HG03442 (cell line): ENCODE results near the gene TNFRSF21.
A peak's percentile ranks its signal among the peaks of the same experiment; 100 is the strongest.
"Not testable (repeated sequence)": the region's sequence is repeated elsewhere in the genome, so short reads cannot be mapped to it uniquely, and the experiment has no call there.

Experiments
- ATAC-seq: cut with Tn5 transposase; IDR thresholded peaks from one replicate; pipeline ENCODE4 v1.9.1; 2021; ENCODE audit warnings: mild to moderate bottlenecking, moderate library complexity; ENCODE audit not compliant: unreplicated experiment

TNFRSF21 gene

DNA sequence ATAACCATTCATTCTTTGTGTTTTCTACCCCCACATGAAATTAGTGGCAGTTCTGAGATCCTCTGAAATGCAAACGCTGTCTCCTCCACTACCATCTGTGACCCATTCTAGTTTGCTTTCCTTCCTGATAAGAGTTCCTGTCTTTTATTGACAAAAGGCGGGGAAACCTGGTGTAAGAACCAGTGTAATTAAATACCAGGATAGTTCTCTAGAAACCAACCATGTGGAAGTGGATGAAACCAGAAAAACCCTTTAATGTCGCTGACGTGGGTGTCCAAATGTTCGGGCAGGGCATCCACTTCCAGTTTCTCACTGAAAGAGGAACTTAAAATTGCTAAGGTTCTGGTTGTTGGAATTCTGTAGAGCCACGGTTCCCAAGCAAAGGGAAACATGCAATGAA, 79.1 kb downstream of the TNFRSF21 start:
- no peak for ATAC-seq

DNA sequence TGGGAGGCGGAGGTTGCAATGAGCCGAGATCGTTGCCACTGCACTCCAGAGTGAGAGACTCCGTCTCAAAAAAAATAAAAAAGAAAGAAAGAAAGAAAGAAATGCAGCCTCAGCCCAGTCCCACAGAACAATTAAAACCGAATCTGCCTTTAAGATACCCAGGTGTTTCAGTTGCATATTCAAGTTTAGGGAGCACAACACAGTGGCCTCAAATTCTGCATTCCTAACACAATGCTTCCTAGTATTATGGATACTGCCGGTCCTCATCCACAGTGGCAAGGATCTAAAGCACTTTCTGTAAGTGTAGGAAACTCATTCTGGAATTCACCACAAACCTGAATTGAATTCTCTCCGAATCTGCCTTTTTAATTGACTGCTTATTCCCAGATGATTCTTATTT, 80.5 kb downstream of the TNFRSF21 start:
- ATAC-seq, result no peak

DNA sequence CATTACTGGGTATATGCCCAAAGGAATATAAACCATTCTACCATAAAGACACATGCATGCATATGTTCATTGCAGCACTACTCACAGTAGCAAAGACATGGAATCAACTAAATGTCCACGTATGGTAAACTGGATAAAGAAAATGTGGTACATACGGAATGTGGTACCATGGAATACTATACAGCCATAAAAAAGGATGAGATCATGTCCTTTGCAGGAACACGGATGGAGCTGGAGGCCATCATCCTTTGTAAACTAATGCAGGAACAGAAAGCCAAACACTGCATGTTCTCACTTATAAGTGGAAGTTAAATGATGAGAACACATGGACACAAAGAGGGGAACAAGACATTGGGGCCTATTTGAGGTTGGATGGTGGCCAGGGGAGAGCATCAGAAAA, 81.6 kb downstream of the TNFRSF21 start:
- not testable (repeated sequence) for ATAC-seq

DNA sequence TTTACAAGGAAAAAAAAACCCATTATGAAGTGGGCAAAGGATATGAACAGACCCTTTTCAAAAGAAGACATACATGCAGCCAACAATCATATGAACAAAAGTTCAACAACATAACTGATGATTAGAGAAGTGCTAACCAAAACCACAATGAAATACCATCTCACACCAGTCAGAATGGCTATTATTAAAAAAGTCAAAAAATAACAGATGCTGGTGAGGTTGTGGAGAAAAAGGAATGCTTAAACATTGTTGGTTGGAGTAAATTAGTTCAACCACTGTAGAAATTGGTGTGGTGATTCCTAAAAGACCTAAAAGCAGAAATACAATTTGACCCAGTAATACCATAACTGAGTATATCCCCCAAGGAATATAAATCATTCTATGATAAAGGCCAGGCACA, 86.5 kb downstream of the TNFRSF21 start:
- not testable (repeated sequence) for ATAC-seq

DNA sequence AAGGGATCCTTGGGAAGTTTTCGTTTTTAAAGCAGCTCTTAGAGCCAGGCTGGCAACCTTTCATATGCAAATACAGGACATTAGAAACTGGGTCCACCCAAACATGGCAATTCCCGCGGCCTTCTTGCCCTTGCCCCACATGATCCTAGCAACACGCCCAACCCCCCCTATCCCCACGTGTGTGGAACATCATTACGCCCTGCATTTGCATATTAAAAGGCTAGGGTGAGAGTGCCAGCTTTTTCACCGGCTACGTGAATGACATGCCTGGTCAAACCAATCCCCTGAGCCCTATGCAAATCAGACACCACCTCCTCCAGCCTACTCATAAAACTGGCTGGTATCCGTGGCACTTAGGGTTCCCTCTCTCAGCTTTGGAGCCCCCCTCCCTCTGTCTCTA, 88.1 kb downstream of the TNFRSF21 start:
- ATAC-seq, result no peak

DNA sequence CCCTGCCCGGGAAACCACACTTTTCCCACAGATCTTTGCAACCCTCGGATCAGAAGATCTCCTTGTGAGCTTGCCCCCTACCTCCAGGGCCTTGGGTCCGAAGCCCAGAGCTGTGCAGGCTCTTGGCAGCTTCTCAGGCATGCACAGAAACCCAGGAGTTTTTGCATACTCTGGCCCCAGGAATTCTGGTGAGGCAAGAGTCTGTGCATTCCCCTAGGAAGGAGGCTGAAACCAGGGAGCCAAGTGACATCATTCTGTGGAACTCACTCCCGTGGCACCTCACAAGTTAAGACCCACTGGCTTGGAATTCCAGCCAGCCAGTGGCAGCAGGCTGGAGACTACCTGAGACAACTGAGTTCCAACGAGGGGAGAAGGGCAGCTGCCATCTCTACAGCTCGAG, 100.1 kb downstream of the TNFRSF21 start:
- ATAC-seq, result no peak

DNA sequence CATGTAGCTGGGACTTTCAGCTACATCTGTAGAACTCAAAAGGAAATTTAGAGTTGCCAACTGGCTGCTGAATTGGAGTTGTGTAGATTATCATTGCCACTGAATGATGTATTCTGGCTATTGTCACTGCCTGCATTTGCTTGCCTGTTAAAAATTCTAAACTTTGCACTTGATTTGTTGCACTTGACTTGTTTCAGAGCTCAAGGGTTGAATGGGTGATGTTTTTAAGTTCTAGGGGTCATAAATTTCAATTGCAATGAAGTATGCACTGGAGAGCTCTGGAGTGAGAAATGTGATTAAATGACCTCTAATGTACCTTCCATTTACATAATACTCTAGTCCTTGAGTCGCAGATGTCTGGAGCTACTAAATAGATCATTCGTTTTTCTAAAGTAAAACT, 102.4 kb downstream of the TNFRSF21 start:
- ATAC-seq, result no peak

DNA sequence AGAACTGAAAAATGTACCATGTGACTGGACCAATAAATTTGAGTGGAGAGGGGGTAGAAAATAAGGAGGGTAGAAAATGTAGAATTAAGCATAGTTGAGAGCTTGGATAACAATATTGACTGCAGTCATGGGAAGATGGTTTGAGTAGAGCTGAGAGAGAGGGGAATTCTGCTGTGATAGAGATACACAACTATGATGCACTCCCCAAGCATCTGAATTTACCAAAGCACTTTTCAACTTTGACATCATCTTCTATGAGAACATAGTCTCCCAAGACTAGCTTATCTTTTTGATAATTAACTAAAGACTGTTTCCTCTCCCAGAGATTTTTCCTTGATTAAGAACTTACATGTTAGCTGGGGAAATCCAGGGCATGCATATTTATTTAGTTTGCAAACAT, 103.1 kb downstream of the TNFRSF21 start:
- no peak for ATAC-seq

DNA sequence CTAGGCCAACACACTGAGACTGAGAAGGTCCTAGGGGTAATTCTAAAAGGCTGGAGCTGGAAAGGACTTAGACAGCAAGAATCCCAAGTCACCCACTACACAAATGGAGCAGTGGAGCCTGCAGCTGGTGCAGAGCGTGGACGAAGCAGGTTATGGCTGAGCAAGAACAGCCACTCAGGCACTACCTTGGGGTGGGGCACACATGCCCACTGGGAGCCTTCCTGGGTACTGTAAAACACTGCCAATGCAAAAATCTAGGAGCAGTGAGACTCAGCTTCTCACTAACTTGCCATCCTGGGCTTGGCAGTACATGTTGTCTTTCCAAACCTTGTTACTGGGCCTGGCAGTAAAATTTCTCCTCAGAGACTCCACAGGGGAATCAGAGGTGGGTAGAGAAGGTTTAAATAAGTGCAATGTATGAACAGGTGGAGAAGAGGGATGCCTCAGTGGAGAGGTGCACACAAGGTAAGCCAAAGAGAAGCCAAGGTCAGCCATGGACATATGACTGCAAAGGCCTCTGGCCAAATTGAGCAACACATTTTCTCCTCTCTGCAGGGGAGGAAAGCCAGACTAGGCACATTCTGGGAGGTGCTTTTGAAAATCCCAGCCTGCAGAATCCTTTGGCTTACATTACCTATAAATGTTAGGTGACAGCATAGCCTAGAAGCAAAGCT, 105.6 kb downstream of the TNFRSF21 start:
- ATAC-seq, result no peak

DNA sequence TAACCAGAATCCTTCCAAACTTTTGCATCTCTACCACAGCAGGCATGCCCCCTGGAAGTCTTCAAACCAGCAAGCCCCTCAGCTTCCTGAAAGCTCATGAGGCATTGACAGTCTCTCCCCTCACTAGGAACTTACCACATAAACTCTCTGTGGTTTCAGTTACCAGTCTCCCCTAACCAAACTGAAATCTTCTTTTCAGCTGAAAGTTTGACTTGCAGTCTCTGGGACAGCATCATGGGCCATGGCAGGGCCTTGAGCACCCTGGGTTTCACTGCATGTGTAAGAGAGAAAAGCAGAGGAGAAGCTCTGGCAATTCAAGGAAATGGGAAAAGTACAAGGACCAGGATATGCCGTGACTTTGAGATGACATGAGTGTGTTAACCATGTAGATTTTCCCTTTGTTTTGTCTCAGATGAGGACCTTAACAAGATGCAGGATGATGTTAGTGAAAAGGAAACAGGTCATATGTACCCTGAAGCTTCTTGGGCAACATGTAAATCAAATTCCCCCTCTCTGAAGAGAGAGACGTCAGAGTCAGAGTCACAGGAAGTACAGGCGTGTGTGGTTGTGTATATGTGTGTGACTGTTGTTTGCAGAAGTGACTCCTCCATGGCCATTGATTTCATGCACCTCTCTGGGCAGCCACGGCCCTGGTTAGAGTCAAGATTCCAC, 106.3 kb downstream of the TNFRSF21 start:
- ATAC-seq, result peak; percentile 78

DNA sequence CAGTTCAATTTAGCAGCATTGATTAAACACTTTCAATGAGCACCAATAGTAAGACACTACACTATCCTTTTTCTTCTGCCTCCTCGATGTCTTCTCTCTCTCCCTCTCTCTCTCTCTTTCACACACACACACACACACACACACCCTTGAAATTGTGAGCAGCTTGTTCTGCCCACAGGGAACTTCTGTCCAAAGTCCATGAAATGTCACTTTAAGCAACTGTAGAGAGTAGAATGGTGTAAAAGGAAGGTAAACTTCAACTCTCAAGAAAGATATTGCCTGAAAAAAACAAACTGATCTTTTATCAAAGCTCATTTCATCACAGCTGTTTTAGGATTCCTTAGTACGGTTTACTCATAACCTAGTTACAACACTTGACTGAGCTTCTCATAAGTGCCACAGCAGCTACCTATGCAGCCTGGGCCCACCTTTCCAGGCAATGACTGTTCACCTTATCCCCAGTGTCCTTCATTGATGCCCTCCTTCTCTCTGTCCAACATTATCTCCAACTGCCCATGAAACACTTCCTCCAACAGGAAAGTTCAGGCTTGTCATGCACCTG, 107.0 kb downstream of the TNFRSF21 start:
- ATAC-seq, result no peak

DNA sequence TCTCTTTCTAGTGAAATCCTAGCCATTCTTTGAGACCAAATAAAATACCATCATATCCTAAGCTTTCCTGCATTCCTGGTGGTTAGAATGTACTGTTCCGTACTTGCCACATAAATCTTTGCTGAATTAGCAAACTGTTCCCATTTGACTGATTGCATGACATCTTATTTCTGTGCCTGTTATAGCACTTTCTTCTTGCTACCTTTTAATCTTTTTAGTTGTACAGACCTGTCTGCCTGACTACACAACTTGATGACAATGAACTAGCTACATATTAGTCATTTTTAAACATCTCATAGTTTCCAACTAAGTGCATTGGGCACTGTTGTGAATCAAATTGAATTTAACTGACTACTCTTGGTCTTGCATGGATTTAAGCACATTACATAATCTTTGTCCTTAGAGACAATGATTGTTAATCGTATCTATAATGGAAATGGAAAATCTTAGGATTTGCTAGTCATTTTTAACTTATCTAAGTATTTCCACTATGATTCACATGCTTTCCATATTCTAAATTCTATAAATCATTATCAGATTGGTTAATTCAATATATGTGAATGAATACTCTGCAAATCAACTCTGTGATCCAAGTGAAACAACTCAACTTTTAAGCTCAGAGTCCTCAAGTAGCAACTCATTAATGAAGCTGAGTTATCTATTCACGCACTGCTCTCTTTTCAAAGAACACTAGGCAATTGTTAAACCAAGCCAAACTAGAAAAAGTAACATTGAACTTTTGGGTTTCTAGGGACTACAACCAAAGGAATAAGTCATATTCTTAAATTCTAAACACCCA, 109.0 kb downstream of the TNFRSF21 start:
- ATAC-seq, result no peak

DNA sequence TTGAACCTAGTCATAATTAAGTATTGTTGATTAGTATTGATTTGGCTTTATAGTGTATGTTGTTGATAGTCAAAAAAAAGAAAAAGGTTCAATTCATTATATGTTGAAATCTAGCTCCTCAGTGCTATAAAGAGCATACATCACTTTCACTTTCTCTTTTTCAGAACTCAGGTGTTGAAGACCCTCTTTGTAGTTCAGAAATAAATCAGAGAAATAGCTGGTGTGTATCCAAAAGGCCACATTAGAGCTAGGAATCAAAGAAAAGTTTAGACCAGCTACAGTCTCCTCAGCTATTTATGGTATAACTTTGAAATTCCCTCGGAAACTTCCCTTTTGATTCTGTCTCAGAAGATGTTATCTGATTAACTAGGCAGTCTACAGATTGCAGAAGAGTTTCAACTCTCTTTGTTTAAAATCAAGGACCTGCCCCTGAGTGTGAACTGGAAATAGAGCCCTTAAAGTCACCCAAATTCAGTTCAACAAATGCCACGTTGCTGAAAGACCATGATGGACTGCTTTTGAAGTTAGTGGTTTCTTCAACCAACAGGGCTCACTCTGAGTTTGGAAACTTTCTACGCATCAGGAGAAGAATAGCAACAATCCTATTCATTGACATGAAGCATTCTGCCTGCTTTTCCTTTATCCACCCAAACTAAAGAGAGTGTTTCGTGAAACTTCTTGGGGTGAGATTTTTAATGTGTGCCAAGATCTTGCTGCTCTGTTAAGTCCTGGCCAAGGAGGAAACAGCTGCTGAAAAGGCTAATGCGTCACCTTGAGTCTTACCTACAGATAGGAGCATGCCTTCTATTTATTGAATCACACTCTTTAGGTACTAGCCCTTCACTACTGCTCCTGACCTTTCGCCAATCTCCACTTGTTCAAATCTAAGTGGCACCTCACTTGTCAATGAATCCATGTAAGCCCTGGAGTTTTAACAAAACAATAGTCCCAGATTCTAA, 111.7 kb downstream of the TNFRSF21 start:
- ATAC-seq, result no peak

DNA sequence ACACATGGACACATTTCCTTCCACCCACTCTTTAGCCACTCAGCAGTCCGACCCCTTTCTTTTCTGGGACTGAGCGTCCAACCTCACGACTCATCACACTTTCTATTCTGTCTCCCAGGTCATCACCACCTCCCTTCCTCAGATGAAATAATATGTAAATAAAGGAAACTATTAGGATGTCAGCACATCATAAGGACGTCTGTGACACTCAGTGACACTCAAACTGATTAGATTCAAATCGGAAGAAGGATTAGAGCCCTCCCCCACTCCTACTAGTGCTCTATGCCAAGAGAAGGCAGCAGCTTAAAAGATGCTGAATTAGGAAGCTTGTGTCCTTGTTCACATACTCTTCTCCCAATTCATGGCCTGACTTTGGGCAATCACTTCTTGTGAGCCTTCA, 113.6 kb downstream of the TNFRSF21 start:
- no peak for ATAC-seq

DNA sequence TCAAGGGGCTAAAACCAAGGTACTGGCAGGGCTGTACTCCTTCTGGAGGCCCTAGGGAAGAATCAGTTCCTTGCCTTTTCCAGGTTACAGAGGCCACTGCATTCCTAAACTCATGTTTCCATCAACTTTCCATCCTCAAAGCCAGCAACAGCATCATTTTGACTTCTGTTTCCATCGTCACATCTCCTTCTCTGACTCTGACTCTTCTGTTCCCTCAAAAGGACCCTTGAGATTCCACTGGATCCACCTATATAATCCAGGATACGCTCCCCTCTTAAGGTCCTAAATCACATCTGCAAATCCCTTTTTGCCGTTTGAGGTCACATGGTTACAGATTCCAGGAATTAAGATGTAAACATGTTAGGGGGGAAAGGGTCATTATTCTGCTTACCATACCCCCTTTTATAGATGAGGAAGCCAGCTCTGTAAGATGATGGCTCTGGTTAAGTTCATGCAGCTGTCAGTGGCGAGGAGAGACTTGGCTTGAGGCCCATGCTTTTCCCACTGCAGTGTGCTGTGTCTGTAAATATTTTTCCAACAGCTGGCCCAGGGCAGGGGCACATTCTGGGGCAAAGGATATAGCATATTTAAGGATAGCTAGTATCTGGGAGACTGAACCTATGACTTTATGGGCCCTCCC, 114.6 kb downstream of the TNFRSF21 start:
- no peak for ATAC-seq

DNA sequence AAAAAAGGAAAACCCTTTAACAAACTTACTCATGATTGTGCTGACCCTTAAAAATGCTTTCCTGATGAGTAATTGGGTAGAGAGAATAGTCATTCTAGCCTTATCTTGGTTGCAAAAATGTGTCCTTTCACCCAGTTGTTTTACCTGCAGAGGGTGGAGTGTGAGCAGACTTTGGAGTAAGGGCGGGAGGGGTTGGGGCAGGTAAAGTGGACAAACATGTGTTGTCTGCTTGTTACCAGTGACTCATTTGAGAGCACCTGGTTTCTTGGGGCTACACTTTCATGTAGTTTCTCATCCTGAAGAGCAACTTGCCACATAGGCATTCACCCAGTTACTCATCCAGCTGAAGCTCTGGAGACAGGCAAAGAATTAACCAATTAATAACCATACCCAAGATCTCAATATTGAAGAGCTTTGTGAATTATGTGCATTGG, 121.1 kb downstream of the TNFRSF21 start:
- no peak for ATAC-seq

DNA sequence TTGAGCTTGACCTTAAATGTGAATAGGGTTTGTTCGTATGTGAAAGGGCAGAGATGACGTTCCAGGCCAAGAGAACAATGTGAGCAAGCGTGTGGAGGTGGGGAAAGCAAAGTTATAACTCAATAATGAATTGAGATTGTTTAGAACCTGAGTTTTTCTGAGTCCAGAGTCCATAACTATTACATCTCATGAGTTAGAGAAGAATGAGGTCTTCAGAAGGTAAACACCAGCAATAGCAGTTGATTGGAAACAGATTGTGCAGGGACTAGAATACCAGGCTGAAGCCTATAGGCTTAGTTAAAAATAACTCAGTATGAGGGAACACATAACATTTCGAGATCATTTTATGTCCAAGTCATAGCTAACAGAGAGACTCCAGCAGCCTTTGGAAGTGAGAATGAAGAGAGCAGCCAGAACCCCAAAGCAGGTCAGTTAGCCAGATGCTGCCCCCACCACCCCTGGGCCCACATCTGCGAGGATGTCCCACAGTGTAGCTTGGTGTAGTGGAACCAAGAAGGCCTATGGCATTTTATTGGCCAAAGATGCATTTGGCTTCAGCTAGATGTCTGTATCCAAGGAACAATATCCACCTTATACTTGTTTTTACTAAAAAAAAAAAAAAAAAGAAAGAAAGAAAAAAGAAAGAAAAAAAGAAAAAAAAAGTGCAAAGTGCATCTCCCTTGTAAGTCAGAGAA, 121.7 kb downstream of the TNFRSF21 start:
- ATAC-seq, result no peak

DNA sequence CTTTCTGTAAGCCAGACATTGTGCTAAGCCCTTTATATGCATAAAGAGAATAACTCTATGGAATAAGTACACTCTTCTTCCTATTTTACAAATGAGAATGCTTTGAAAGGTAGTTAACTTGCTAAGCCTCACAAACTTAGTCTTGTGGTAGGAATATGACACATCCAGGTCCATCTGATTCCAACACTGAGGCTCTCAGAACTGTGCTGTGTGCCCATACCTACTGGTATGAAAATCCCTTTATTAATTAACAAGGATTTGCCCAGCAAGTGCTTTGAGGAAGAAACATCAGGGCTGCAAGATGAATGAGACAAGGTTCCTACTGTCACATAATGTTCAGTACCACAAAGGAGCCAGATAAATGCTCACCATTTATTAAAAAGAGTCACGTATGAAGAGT, 122.6 kb downstream of the TNFRSF21 start:
- ATAC-seq, result no peak

DNA sequence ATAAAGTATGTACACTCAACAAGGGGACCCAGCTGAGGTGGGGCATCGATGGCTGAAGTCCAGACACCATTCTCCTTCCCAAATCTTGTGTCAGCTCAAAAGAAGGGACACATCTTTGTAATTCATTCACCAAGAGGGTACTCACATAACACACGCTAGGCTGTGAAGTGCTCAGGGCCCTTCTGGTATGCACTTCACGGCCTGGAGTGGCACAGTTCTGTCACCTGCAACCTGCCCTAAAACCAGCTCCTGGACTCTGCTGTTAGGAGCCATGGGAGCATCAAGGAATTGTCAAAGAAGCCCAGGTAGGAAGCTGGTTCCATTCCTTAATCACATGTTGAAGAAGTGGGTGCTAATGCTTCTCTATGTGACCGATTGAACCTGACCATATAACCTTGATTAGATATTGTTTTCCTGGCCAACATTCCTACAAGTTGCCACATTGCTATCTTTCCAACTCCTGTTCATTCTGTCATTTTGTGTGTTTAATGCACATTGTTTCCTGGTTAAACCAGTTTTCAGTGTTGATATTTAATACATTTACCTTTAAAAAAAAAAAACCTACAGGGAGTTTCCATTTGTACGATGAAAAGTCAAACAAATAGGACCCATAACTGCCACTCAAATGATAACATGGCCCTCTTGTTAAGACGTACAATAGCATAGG, 127.3 kb downstream of the TNFRSF21 start:
- ATAC-seq, result no peak
